CD4-positive, CD25-positive, alpha-beta regulatory T cell (primary cell): ENCODE data around the gene ERC1. TPM values are rescaled to one million over a fixed set of nuclear protein-coding genes. Genes with fewer than 3 reads are reported as not detected.

Source experiments
- ATAC-seq, 2 donors: fragments of 150-1000 bp; cut with Tn5 transposase; one replicate each; pipeline ENCODE4 v1.10.0; 2021; ENCODE audit warnings: low read depth in 2 of 2, moderate number of reproducible peaks in 2 of 2, moderate library complexity in 1 of 2
- DNase-seq, 3 donors: peaks; one replicate each; pipeline versions ENCODE4 v3.0.0 to v3.0.0-alpha.2; 2012 to 2022; ENCODE audit warnings: mixed read lengths in 1 of 3
- H3K27ac ChIP-seq: one replicate; pipeline ENCODE4 v1.7.0; 2013; ENCODE audit warnings: mild to moderate bottlenecking, low read length; ENCODE audit not compliant: insufficient read depth, poor library complexity, severe bottlenecking
- H3K27me3 ChIP-seq: one replicate; pipeline ENCODE4 v1.7.0; 2013; ENCODE audit warnings: low read length; ENCODE audit not compliant: control insufficient read depth, insufficient read depth
- H3K36me3 ChIP-seq: one replicate; pipeline ENCODE4 v1.7.0; 2013; ENCODE audit warnings: mild to moderate bottlenecking, low read length, moderate library complexity; ENCODE audit not compliant: control insufficient read depth, insufficient read depth
- H3K4me1 ChIP-seq: 2 replicates; pipeline ENCODE4 v1.7.0; 2013; ENCODE audit warnings: mild to moderate bottlenecking, low read length; ENCODE audit not compliant: insufficient read depth, control insufficient read depth, poor library complexity, severe bottlenecking
- H3K4me3 ChIP-seq: one replicate; pipeline ENCODE4 v1.7.0; 2013; ENCODE audit warnings: low read depth, mild to moderate bottlenecking, low read length, moderate library complexity
- H3K9me3 ChIP-seq, 2 experiments: 1 replicate in 1 of 2; 2 replicates in 1 of 2; pipeline ENCODE4 v1.7.0; 2013; ENCODE audit warnings: low read length in 2 of 2, mild to moderate bottlenecking in 1 of 2, moderate library complexity in 1 of 2; ENCODE audit not compliant: control insufficient read depth in 2 of 2
- H3K27ac Mint-ChIP-seq, 3 donors: one replicate each; pipeline ENCODE4 v1.8.0; 2020 to 2022; ENCODE audit warnings: mild to moderate bottlenecking in 3 of 3, mixed read lengths in 3 of 3, moderate library complexity in 2 of 3
- H3K27me3 Mint-ChIP-seq: one replicate; pipeline ENCODE4 v1.8.0; 2022; ENCODE audit warnings: mild to moderate bottlenecking, mixed read lengths
- H3K36me3 Mint-ChIP-seq: one replicate; pipeline ENCODE4 v1.8.0; 2020; ENCODE audit warnings: mixed read lengths
- H3K4me1 Mint-ChIP-seq, 4 donors: one replicate each; pipeline ENCODE4 v1.8.0; 2020 to 2022; ENCODE audit warnings: mixed read lengths in 4 of 4, mild to moderate bottlenecking in 1 of 4
- H3K4me3 Mint-ChIP-seq, 4 donors: one replicate each; pipeline ENCODE4 v1.8.0; 2020 to 2022; ENCODE audit warnings: mild to moderate bottlenecking in 4 of 4, mixed read lengths in 4 of 4, moderate library complexity in 3 of 4
- H3K9me3 Mint-ChIP-seq, 7 donors: one replicate each; pipeline ENCODE4 v1.8.0; 2020 to 2022; ENCODE audit warnings: mixed read lengths in 7 of 7, mild to moderate bottlenecking in 3 of 7, moderate library complexity in 2 of 7
- polyA plus RNA-seq, 4 donors: library from polyadenylated mRNA; unstranded; fragments of 300-500 nt; fragmentation: Illumina TruSeq; gene quantifications; one replicate each; pipeline ENCODE4 v1.2.3, GENCODE V29; 2021
- total RNA-seq: library from RNA; stranded (reverse); gene quantifications from one replicate; pipeline ENCODE4 v1.2.3, GENCODE V29; 2022

ERC1 gene
- total and polyA plus RNA-seq, 5 donors from 2014 or later: 5.7 to 46.5 (median 7.6) TPM

DNA sequence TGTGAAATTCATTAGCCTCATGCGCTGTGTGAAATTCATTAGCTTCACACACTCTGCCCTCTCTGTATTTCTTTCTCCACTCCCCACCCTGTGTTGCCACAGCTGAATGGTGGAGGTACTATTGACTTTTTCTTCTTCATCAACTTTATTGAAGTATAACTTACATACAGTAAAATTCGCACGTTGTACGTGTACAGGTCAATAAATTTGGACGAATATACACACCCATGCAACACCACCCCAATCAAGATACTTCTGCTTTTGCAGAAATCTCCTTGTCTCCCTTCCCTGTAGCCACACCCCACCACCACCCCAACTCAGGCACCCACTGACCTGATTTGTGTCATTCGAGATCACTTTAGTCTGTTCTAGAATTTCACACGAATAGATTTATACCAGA, 551.6 kb downstream of the ERC1 start:
- peaks cover 0 to 2% (median 0%) of the 10 kb centered on the region in 7 donors for H3K9me3 Mint-ChIP-seq
- ATAC-seq: no peak
- H3K27ac Mint-ChIP-seq: no peak overlapping the region
- no peaks in the 10 kb centered on the region for H3K4me1 ChIP-seq
- no peak overlapping the region for H3K4me3 Mint-ChIP-seq
- H3K27me3 ChIP-seq: peaks cover 16% of the 10 kb centered on the region
- H3K36me3 ChIP-seq: no peaks in the 10 kb centered on the region
- H3K36me3 Mint-ChIP-seq: no peaks in the 10 kb centered on the region
- H3K27ac ChIP-seq: no peak overlapping the region
- no peak for DNase-seq
- H3K4me1 Mint-ChIP-seq: no peaks in the 10 kb centered on the region
- H3K4me3 ChIP-seq: no peak overlapping the region
- peaks cover 45% of the 10 kb centered on the region for H3K27me3 Mint-ChIP-seq
- no peaks in the 10 kb centered on the region for H3K9me3 ChIP-seq

DNA sequence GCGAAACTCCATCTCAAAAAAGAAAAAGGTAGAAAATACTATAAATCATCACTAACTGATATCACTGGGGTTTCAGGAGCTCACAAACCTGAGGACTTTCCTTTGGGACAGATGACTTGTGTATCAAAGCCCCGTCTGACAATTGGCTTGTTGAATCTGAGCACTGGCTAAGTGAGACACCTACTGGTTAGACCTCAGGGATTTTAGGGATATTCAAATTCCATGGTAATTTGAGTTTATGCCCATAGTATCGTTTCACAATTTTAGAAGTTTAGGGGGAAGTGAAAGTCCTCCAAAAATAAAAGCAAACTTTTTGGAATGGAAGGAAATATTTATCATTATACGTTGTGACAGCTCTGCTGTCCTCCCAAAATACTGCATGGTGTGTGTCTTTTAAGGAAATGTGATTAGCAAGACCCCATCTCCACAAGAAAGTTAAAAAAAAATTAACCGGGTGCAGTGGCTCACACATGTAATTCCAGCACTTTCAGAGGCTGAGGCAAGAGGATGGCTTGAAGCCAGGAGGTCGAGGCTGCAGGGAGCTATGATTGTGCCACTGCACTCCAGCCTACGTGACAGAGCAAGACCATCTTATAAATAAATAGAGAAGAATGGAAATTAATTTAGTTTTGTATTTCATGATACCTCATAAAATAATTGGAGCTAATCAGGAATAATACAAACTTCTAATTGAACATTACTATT, 554.1 kb downstream of the ERC1 start:
- Histone ChIP-seq H3K4me3 (no peak overlapping the region), H3K4me1 (no peaks in the 10 kb centered on the region), H3K27me3 (peaks cover 8% of the 10 kb centered on the region), H3K36me3 (no peaks in the 10 kb centered on the region), H3K9me3 (no peaks in the 10 kb centered on the region), H3K27ac (no peak overlapping the region)
- H3K27me3 Mint-ChIP-seq: peaks cover 34% of the 10 kb centered on the region
- no peak overlapping the region for H3K27ac Mint-ChIP-seq
- DNase-seq (no peak), ATAC-seq (no peak)
- H3K4me3 Mint-ChIP-seq: peak overlapping the region in 1 of 4 donors; percentile 2
- no peaks in the 10 kb centered on the region for H3K36me3 Mint-ChIP-seq
- H3K9me3 Mint-ChIP-seq: peaks cover 0 to 5% (median 0%) of the 10 kb centered on the region in 7 donors
- H3K4me1 Mint-ChIP-seq: no peaks in the 10 kb centered on the region

Other genes with a start within 250 kb of the ERC1 start
- 360 TPM for gene WNK1, start 238.6 kb upstream of the ERC1 start, total RNA-seq
- gene WNK1, start 238.6 kb upstream of the ERC1 start, polyA plus RNA-seq: 10 to 100 TPM; 22.1 to 34.6 (median 28.1) TPM
- gene RAD52, start 41.5 kb upstream of the ERC1 start, total RNA-seq: 13.8 TPM
- gene RAD52, start 41.5 kb upstream of the ERC1 start, polyA plus RNA-seq: 1 to 10 TPM; 2.6 to 5.6 (median 2.9) TPM